KMS-11 (cell line): ENCODE measurements around the gene CTSD.

Source experiments
- H2AFZ ChIP-seq: fragments of 200-600 bp; sonication (generic); 2 replicates; pipeline ENCODE4 v1.6.1; 2016; ENCODE audit warnings: antibody characterized with exemption, mixed run types, low read depth
- H3K27ac ChIP-seq: fragments of 200-600 bp; sonication (generic); 2 replicates; pipeline ENCODE4 v1.6.1; 2016; ENCODE audit warnings: mild to moderate bottlenecking, mixed run types
- H3K27me3 ChIP-seq: fragments of 200-600 bp; sonication (generic); 2 replicates; pipeline ENCODE4 v1.6.1; 2017; ENCODE audit warnings: mild to moderate bottlenecking, low read depth, mixed run types, moderate library complexity; ENCODE audit not compliant: insufficient read depth
- H3K36me3 ChIP-seq: fragments of 200-600 bp; sonication (generic); 2 replicates; pipeline ENCODE4 v1.6.1; 2017; ENCODE audit warnings: mild to moderate bottlenecking, mixed run types; ENCODE audit not compliant: insufficient read depth
- H3K4me1 ChIP-seq: fragments of 200-600 bp; sonication (generic); 2 replicates; pipeline ENCODE4 v1.6.1; 2016; ENCODE audit warnings: mild to moderate bottlenecking, low read depth, mixed run types; ENCODE audit not compliant: poor library complexity, severe bottlenecking
- H3K4me2 ChIP-seq: fragments of 200-600 bp; sonication (generic); 2 replicates; pipeline ENCODE4 v1.7.0; 2016; ENCODE audit warnings: mild to moderate bottlenecking, mixed run types
- H3K4me3 ChIP-seq: fragments of 200-600 bp; sonication (generic); IDR thresholded peaks from 2 replicates; pipeline ENCODE4 v1.6.1; 2017; ENCODE audit warnings: low read depth, low read length, mixed read lengths; ENCODE audit not compliant: insufficient read depth
- H3K79me2 ChIP-seq: fragments of 200-600 bp; sonication (generic); 2 replicates; pipeline ENCODE4 v1.6.1; 2016; ENCODE audit warnings: low read depth, mixed run types; ENCODE audit not compliant: insufficient read depth
- H3K9ac ChIP-seq: fragments of 200-600 bp; sonication (generic); 2 replicates; pipeline ENCODE4 v1.6.1; 2016; ENCODE audit warnings: mild to moderate bottlenecking, mixed run types
- H4K20me1 ChIP-seq: fragments of 200-600 bp; sonication (generic); 2 replicates; pipeline ENCODE4 v1.6.1; 2016; ENCODE audit warnings: mild to moderate bottlenecking, mixed run types; ENCODE audit not compliant: insufficient read depth
- CTCF ChIP-seq: fragments of 200-600 bp; sonication (generic); conservative IDR thresholded peaks from 2 replicates; pipeline ENCODE4 v1.6.1; 2017; ENCODE audit warnings: low read depth, mild to moderate bottlenecking, antibody characterized with exemption, low read length, moderate library complexity, mixed read lengths

CTSD gene

GRCh38 chr11:1731451-1732059 lies 32.2 kb downstream of the CTSD start:
- no peak for TF ChIP-seq CTCF
- H3K4me3 ChIP-seq, result no peak overlapping the region
- H3K36me3 ChIP-seq, result no peaks in the 10 kb centered on the region
- H2AFZ ChIP-seq, result no peak overlapping the region
- H3K4me2 ChIP-seq, result no peak overlapping the region
- no peak overlapping the region for H3K27ac ChIP-seq
- peaks cover 75% of the 10 kb centered on the region for H3K27me3 ChIP-seq
- no peaks in the 10 kb centered on the region for H3K4me1 ChIP-seq
- no peaks in the 10 kb centered on the region for H3K79me2 ChIP-seq
- H3K9ac ChIP-seq, result no peak overlapping the region
- no peaks in the 10 kb centered on the region for H4K20me1 ChIP-seq

- no peaks in the 10 kb centered on the region for H3K79me2 ChIP-seq
- no peak overlapping the region for H3K9ac ChIP-seq
- H3K4me2 ChIP-seq, result no peak overlapping the region
- no peak overlapping the region for H3K27ac ChIP-seq
- H3K4me3 ChIP-seq, result no peak overlapping the region
- H2AFZ ChIP-seq, result no peak overlapping the region
- H4K20me1 ChIP-seq, result no peaks in the 10 kb centered on the region
- H3K36me3 ChIP-seq, result no peaks in the 10 kb centered on the region
- peaks cover 75% of the 10 kb centered on the region for H3K27me3 ChIP-seq
- no peak for TF ChIP-seq CTCF
- H3K4me1 ChIP-seq, result no peaks in the 10 kb centered on the region
These were observed 33.6 kb downstream of the CTSD start for GRCh38 chr11:1730059-1730629.

GRCh38 chr11:1729692-1730011 lies 34.1 kb downstream of the CTSD start:
- Histone ChIP-seq H3K27ac (no peak overlapping the region), H3K79me2 (no peaks in the 10 kb centered on the region), H3K36me3 (no peaks in the 10 kb centered on the region), H2AFZ (no peak overlapping the region), H3K27me3 (peaks cover 76% of the 10 kb centered on the region), H3K4me2 (no peak overlapping the region), H3K9ac (no peak overlapping the region), H4K20me1 (no peaks in the 10 kb centered on the region), H3K4me1 (no peaks in the 10 kb centered on the region), H3K4me3 (no peak overlapping the region)
- no peak for TF ChIP-seq CTCF

- Histone ChIP-seq H3K27me3 (peaks cover 76% of the 10 kb centered on the region), H2AFZ (no peak overlapping the region), H3K9ac (no peak overlapping the region), H3K4me1 (no peaks in the 10 kb centered on the region), H3K79me2 (no peaks in the 10 kb centered on the region), H3K4me3 (no peak overlapping the region), H3K36me3 (no peaks in the 10 kb centered on the region), H3K27ac (no peak overlapping the region), H4K20me1 (no peaks in the 10 kb centered on the region), H3K4me2 (no peak overlapping the region)
- TF ChIP-seq CTCF, result no peak
These were observed 34.6 kb downstream of the CTSD start for GRCh38 chr11:1728931-1729691.
